ENCODE data around the gene AGAP1. TPM values are rescaled to one million over a fixed set of nuclear protein-coding genes. Genes with fewer than 3 reads are reported as not detected.

Gene AGAP1
- total and polyA plus RNA-seq, 2 donors (not counting 3 experiments of a cell fraction or from before 2014, with no cell fraction given) = 10.2 to 20.9 TPM

GRCh38 chr2:235530735-235531134 is 36.9 kb downstream of the AGAP1 start:
- TF ChIP-seq POLR2AphosphoS5 (IDR thresholded peaks at IDR 0.05; ENCODE audit: insufficient read depth, low read depth, low read length) (no peak), EZH2 (IDR thresholded peaks at IDR 0.05; ENCODE audit: borderline replicate concordance, low read depth, low read length, severe bottlenecking) (no peak), GATA2 (IDR thresholded peaks at IDR 0.05; ENCODE audit: insufficient read depth, insufficient read length, low read depth, low read length) (no peak)
- Histone ChIP-seq H3K27ac (ENCODE audit: insufficient read depth, low read depth, low read length) (no peak overlapping the region), H3K9ac (replicated peaks; ENCODE audit: extremely low read depth, insufficient read depth, low read length) (no peak overlapping the region), H4K20me1 (replicated peaks; ENCODE audit: control insufficient read depth, extremely low read depth, insufficient read depth, low read length) (peaks cover 5% of the 10 kb centered on the region), H2AFZ (ENCODE audit: low read depth, low read length) (no peak overlapping the region), H3K4me3 (replicated peaks in 1 of 3; ENCODE audit: insufficient read depth in 1 of 3, low read depth in 1 of 3, low read length in 3 of 3) (no peak overlapping the region), H3K4me2 (ENCODE audit: insufficient read depth, low read length) (no peak overlapping the region), H3K4me1 (ENCODE audit: control insufficient read depth, extremely low read depth, insufficient read depth, low read length) (no peaks in the 10 kb centered on the region), H3K27me3 (ENCODE audit: control insufficient read depth in 2 of 2, insufficient read depth in 2 of 2, low read length in 2 of 2) (no peaks in the 10 kb centered on the region), H3K36me3 (ENCODE audit: control insufficient read depth in 2 of 2, extremely low read depth in 1 of 2, insufficient read depth in 2 of 2, low read length in 2 of 2) (no peaks in the 10 kb centered on the region), H3K79me2 (ENCODE audit: control insufficient read depth, insufficient read depth, low read length) (peaks cover 4% of the 10 kb centered on the region), H3K9me1 (replicated peaks; ENCODE audit: control insufficient read depth, extremely low read depth, insufficient read depth, low read length) (no peaks in the 10 kb centered on the region), H3K9me3 (replicated peaks; ENCODE audit: control insufficient read depth, insufficient read depth, low read length) (no peaks in the 10 kb centered on the region)
- POLR2A ChIA-PET = interaction anchor here (0.7 kb wide), 1 partner anchor 183 kb away, joined by 5 read pairs; no protein-coding TSS in a partner anchor
- intact Hi-C loops (cut with micrococcal nuclease) (no loop called here), dilution Hi-C loops (cut with MboI; ENCODE audit: extremely low pct_ligation_motif_present, low sequenced_read_pairs) (no loop called here)
- no peak for DNase-seq (ENCODE audit: low read depth, low spot score)
- BruUV-seq (replicated peaks) = no TSS peak
- no peak for FAIRE-seq
- CTCF ChIA-PET = interaction anchor here (1.3 kb wide), 2 partner anchors 20 to 99 kb away, joined by 3 to 4 read pairs; no protein-coding TSS in a partner anchor

- Histone ChIP-seq H3K27me3 (ENCODE audit: control insufficient read depth in 2 of 2, insufficient read depth in 2 of 2, low read length in 2 of 2) (no peaks in the 10 kb centered on the region), H3K9ac (replicated peaks; ENCODE audit: extremely low read depth, insufficient read depth, low read length) (no peak overlapping the region), H3K4me2 (ENCODE audit: insufficient read depth, low read length) (no peak overlapping the region), H3K4me3 (replicated peaks in 1 of 3; ENCODE audit: insufficient read depth in 1 of 3, low read depth in 1 of 3, low read length in 3 of 3) (no peak overlapping the region), H3K9me1 (replicated peaks; ENCODE audit: control insufficient read depth, extremely low read depth, insufficient read depth, low read length) (no peaks in the 10 kb centered on the region), H3K79me2 (ENCODE audit: control insufficient read depth, insufficient read depth, low read length) (peaks cover 4% of the 10 kb centered on the region), H2AFZ (ENCODE audit: low read depth, low read length) (no peak overlapping the region), H3K27ac (ENCODE audit: insufficient read depth, low read depth, low read length) (no peak overlapping the region), H3K9me3 (replicated peaks; ENCODE audit: control insufficient read depth, insufficient read depth, low read length) (no peaks in the 10 kb centered on the region), H4K20me1 (replicated peaks; ENCODE audit: control insufficient read depth, extremely low read depth, insufficient read depth, low read length) (peaks cover 5% of the 10 kb centered on the region), H3K4me1 (ENCODE audit: control insufficient read depth, extremely low read depth, insufficient read depth, low read length) (no peaks in the 10 kb centered on the region), H3K36me3 (ENCODE audit: control insufficient read depth in 2 of 2, extremely low read depth in 1 of 2, insufficient read depth in 2 of 2, low read length in 2 of 2) (no peaks in the 10 kb centered on the region)
- DNase-seq (ENCODE audit: low read depth, low spot score) (no peak), FAIRE-seq (no peak)
- POLR2A ChIA-PET = no interaction called here
- BruUV-seq (replicated peaks) = no TSS peak
- intact Hi-C loops (cut with micrococcal nuclease) (no loop called here), dilution Hi-C loops (cut with MboI; ENCODE audit: extremely low pct_ligation_motif_present, low sequenced_read_pairs) (no loop called here)
- CTCF ChIA-PET = interaction anchor here (1.0 to 2.1 kb wide), 2 partner anchors 20 to 31 kb away, joined by 3 to 8 read pairs; no protein-coding TSS in a partner anchor
- TF ChIP-seq CTCF (IDR thresholded peaks at IDR 0.05; ENCODE audit: extremely low read depth in 1 of 2, insufficient read depth in 1 of 2, low read depth in 1 of 2, low read length in 2 of 2) = no peak
Measured at GRCh38 chr2:235532307-235532706, 38.5 kb downstream of the AGAP1 start.

Measured in endothelial cell of umbilical vein (primary cell).